Endothelial cell of umbilical vein (primary cell): ENCODE measurements around the gene ARPC5. TPM values are rescaled to one million over a fixed set of nuclear protein-coding genes. Genes with fewer than 3 reads are reported as not detected.

Experiments
- BruUV-seq: library from RNA; stranded (reverse); fragments of 400-500 nt; replicated peaks from 2 replicates; lab custom pipeline; 2021; lab: Mats Ljungman, UMichigan
- CTCF ChIA-PET: fragments of 300-600, 350-600 bp; sonication (Branson Sonifier 250); formaldehyde crosslinking; loops from one replicate; lab custom pipeline; 2021; ENCODE audit warnings: antibody characterized with exemption, inconsistent platforms; lab: Charles Lee
- POLR2A ChIA-PET: fragments of 300-600, 350-600 bp; sonication (Branson Sonifier 250); formaldehyde crosslinking; loops from one replicate; lab custom pipeline; 2021; ENCODE audit warnings: antibody characterized with exemption, inconsistent platforms; lab: Charles Lee
- DNase-seq: peaks from one replicate; pipeline ENCODE4 v3.0.0-alpha.2; 2011; ENCODE audit warnings: low read depth, low spot score
- FAIRE-seq: peaks from 2 replicates; lab custom pipeline; 2011; peaks lifted over from hg19 to GRCh38; lab: Jason Lieb, UNC
- H2AFZ ChIP-seq: 2 replicates; pipeline ENCODE4 v1.6.0; 2012; ENCODE audit warnings: low read depth, low read length, control low read depth, inconsistent platforms
- H3K27ac ChIP-seq: 2 replicates; pipeline ENCODE4 v1.5.1; 2011; ENCODE audit warnings: low read depth, mild to moderate bottlenecking, control low read depth, low read length, moderate library complexity; ENCODE audit not compliant: insufficient read depth
- H3K27me3 ChIP-seq, 2 experiments: 2 replicates each; pipeline versions ENCODE4 v1.6.0 to v1.6.1; 2011; ENCODE audit warnings: low read length in 2 of 2, mixed read lengths in 1 of 2; ENCODE audit not compliant: control insufficient read depth in 2 of 2, insufficient read depth in 2 of 2
- H3K36me3 ChIP-seq, 2 experiments: 2 replicates in 1 of 2; 3 replicates in 1 of 2; pipeline ENCODE4 v1.5.1; 2011; ENCODE audit warnings: low read length in 2 of 2, mild to moderate bottlenecking in 1 of 2, moderate library complexity in 1 of 2; ENCODE audit not compliant: control insufficient read depth in 2 of 2, insufficient read depth in 2 of 2; ENCODE audit errors: extremely low read depth in 1 of 2
- H3K4me1 ChIP-seq: 3 replicates; pipeline ENCODE4 v1.5.1; 2011; ENCODE audit warnings: mild to moderate bottlenecking, low read length; ENCODE audit not compliant: control insufficient read depth, insufficient read depth; ENCODE audit errors: extremely low read depth
- H3K4me2 ChIP-seq: 2 replicates; pipeline ENCODE4 v1.6.1; 2011; ENCODE audit warnings: low read length, control low read depth, mixed read lengths; ENCODE audit not compliant: insufficient read depth
- H3K4me3 ChIP-seq, 3 experiments: fragments of 200-600 bp in 1 of 3; sonication (generic), shearing (Covaris generic) in 1 of 3; replicated peaks in 1 of 3; 2 replicates each; pipeline ENCODE4 v1.5.1; 2011 to 2016; ENCODE audit warnings: control low read depth in 3 of 3, low read length in 3 of 3, mild to moderate bottlenecking in 2 of 3, inconsistent platforms in 1 of 3, low read depth in 1 of 3, moderate library complexity in 1 of 3; ENCODE audit not compliant: insufficient read depth in 1 of 3
- H3K79me2 ChIP-seq: 2 replicates; pipeline ENCODE4 v1.6.0; 2012; ENCODE audit warnings: low read length, inconsistent platforms; ENCODE audit not compliant: control insufficient read depth, insufficient read depth
- H3K9ac ChIP-seq: replicated peaks from 2 replicates; pipeline ENCODE3; 2011; ENCODE audit warnings: low read length, control low read depth; ENCODE audit not compliant: insufficient read depth; ENCODE audit errors: extremely low read depth
- H3K9me1 ChIP-seq: replicated peaks from 3 replicates; pipeline ENCODE4 v1.6.0; 2011; ENCODE audit warnings: mild to moderate bottlenecking, low read length; ENCODE audit not compliant: control insufficient read depth, insufficient read depth; ENCODE audit errors: extremely low read depth
- H3K9me3 ChIP-seq: replicated peaks from 2 replicates; pipeline ENCODE4 v1.5.1; 2012; ENCODE audit warnings: low read length, inconsistent platforms; ENCODE audit not compliant: control insufficient read depth, insufficient read depth
- H4K20me1 ChIP-seq: replicated peaks from 2 replicates; pipeline ENCODE3; 2011; ENCODE audit warnings: mild to moderate bottlenecking, low read length; ENCODE audit not compliant: control insufficient read depth, insufficient read depth; ENCODE audit errors: extremely low read depth
- EZH2 ChIP-seq: IDR thresholded peaks from 2 replicates; pipeline ENCODE4 v1.6.1; 2012; ENCODE audit warnings: borderline replicate concordance, low read depth, mild to moderate bottlenecking, moderate library complexity, low read length, inconsistent platforms; ENCODE audit not compliant: severe bottlenecking
- FOS ChIP-seq: IDR thresholded peaks from 2 replicates; pipeline ENCODE4 v1.6.1; 2011; ENCODE audit warnings: mild to moderate bottlenecking, low read length, moderate library complexity, borderline replicate concordance; ENCODE audit not compliant: insufficient read depth
- GATA2 ChIP-seq: IDR thresholded peaks from 2 replicates; pipeline ENCODE4 v1.7.0; 2011; ENCODE audit warnings: low read depth, mild to moderate bottlenecking, moderate library complexity, mixed read lengths, low read length; ENCODE audit not compliant: insufficient read length, insufficient read depth
- JUN ChIP-seq: IDR thresholded peaks from 2 replicates; pipeline ENCODE4 v1.6.1; 2011; ENCODE audit warnings: borderline replicate concordance, low read depth; ENCODE audit not compliant: insufficient read length, insufficient read depth
- MAX ChIP-seq: IDR thresholded peaks from 2 replicates; pipeline ENCODE4 v1.6.1; 2011; ENCODE audit not compliant: insufficient read depth, insufficient read length
- MYC ChIP-seq: IDR thresholded peaks from one replicate; pipeline ENCODE4 v1.6.1; 2011; ENCODE audit warnings: mild to moderate bottlenecking, low read depth, low read length
- POLR2A ChIP-seq: IDR thresholded peaks from 2 replicates; pipeline ENCODE4 v1.6.1; 2012; ENCODE audit warnings: low read depth, mild to moderate bottlenecking, control low read depth, low read length
- POLR2AphosphoS5 ChIP-seq: IDR thresholded peaks from 2 replicates; pipeline ENCODE4 v1.6.1; 2012; ENCODE audit warnings: low read depth, mild to moderate bottlenecking, control low read depth, low read length, moderate library complexity; ENCODE audit not compliant: insufficient read depth
- dilution Hi-C: fragments of 300-500 bp; cut with MboI; formaldehyde crosslinking; loops from one replicate; pipeline ENCODE4 v1.15.0; 2019; ENCODE audit warnings: low sequenced_read_pairs; ENCODE audit not compliant: extremely low pct_ligation_motif_present
- intact Hi-C: fragments of 100-400 bp; cut with micrococcal nuclease; formaldehyde crosslinking; loops from one replicate; pipeline ENCODE4 v1.10.0; 2022
- polyA plus RNA-seq, 4 experiments: library from polyadenylated mRNA; depleted of rRNA in 3 of 4; stranded (reverse) in 3 of 4; unstranded in 1 of 4; fragments of >200 nt; gene quantifications; 2 replicates each; pipeline versions ENCODE4 v1.2.1 to v1.2.3, GENCODE V29; 2011 to 2012; ENCODE audit warnings: missing spikeins in 1 of 4
- total RNA-seq: library from RNA; stranded (reverse); gene quantifications from 2 replicates; pipeline ENCODE4 v1.2.3, GENCODE V29; 2021
- TF ChIP-seq, protein P1 (sequence below), 2 donors: IDR thresholded peaks; 1 replicate in 1 of 2; 2 replicates in 1 of 2; pipeline ENCODE4 v1.5.1; 2011; ENCODE audit warnings: low read length in 2 of 2, mild to moderate bottlenecking in 2 of 2, moderate library complexity in 2 of 2, control low read depth in 1 of 2, inconsistent platforms in 1 of 2, low read depth in 1 of 2; ENCODE audit not compliant: insufficient read depth in 1 of 2; ENCODE audit errors: extremely low read depth in 1 of 2

ARPC5 gene
- total and polyA plus RNA-seq, 2 donors (not counting 3 experiments of a cell fraction or from before 2014, with no cell fraction given) = 110 to 185 TPM

DNA sequence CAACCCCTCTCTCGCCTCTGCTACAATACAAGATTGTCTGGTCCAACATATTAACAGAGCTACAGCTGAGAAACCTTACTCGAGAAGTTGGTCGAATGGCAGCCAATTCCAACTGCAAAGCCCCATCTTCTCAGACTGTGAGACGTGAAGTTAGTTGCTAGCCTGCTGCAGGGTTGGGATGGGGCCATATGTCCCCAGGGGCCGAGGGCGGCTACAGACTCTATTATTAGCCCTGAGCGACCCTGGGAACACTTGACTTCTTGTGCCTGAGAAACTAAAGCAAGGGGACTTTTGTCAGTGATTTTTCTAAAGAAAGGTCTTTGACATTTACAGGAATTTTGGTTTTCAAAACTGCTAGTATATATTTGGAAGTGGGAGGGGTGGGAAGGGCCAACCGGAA is 59.0 kb downstream of the ARPC5 start:
- no peaks in the 10 kb centered on the region for H3K36me3 ChIP-seq
- H3K4me1 ChIP-seq = no peaks in the 10 kb centered on the region
- ChIA-PET POLR2A (no interaction called here), CTCF (no interaction called here)
- H4K20me1 ChIP-seq = no peaks in the 10 kb centered on the region
- FAIRE-seq (no peak), DNase-seq (no peak)
- no peaks in the 10 kb centered on the region for H3K9me3 ChIP-seq
- dilution Hi-C loops = no loop called here
- H3K27me3 ChIP-seq = no peaks in the 10 kb centered on the region
- intact Hi-C loops = no loop called here
- no peak overlapping the region for H3K27ac ChIP-seq
- no peak overlapping the region for H3K4me2 ChIP-seq
- no TSS peak for BruUV-seq
- H2AFZ ChIP-seq = no peak overlapping the region
- no peak for TF ChIP-seq FOS
- TF ChIP-seq EZH2 = no peak
- TF ChIP-seq POLR2A = no peak
- TF ChIP-seq GATA2 = no peak
- TF ChIP-seq POLR2AphosphoS5 = no peak
- TF ChIP-seq JUN = no peak
- TF ChIP-seq MAX = no peak
- no peak for TF ChIP-seq MYC
- TF ChIP-seq, protein P1, sequence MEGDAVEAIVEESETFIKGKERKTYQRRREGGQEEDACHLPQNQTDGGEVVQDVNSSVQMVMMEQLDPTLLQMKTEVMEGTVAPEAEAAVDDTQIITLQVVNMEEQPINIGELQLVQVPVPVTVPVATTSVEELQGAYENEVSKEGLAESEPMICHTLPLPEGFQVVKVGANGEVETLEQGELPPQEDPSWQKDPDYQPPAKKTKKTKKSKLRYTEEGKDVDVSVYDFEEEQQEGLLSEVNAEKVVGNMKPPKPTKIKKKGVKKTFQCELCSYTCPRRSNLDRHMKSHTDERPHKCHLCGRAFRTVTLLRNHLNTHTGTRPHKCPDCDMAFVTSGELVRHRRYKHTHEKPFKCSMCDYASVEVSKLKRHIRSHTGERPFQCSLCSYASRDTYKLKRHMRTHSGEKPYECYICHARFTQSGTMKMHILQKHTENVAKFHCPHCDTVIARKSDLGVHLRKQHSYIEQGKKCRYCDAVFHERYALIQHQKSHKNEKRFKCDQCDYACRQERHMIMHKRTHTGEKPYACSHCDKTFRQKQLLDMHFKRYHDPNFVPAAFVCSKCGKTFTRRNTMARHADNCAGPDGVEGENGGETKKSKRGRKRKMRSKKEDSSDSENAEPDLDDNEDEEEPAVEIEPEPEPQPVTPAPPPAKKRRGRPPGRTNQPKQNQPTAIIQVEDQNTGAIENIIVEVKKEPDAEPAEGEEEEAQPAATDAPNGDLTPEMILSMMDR (IDR thresholded peaks at IDR 0.05; ENCODE audit: extremely low read depth in 1 of 2, insufficient read depth in 1 of 2, low read depth in 1 of 2, low read length in 2 of 2) = no peak
- no peaks in the 10 kb centered on the region for H3K79me2 ChIP-seq
- no peak overlapping the region for H3K9ac ChIP-seq
- no peak overlapping the region for H3K4me3 ChIP-seq
- H3K9me1 ChIP-seq = no peaks in the 10 kb centered on the region
